HG02938 (cell line): ENCODE measurements around the gene GRIP2.

Experiments used
- ATAC-seq: cut with Tn5 transposase; IDR thresholded peaks from one replicate; pipeline ENCODE4 v1.9.1; 2021; ENCODE audit warnings: mild to moderate bottlenecking, moderate library complexity; ENCODE audit not compliant: unreplicated experiment

The GRIP2 gene

GRCh38 chr3:14541646-14542045 is 1.5 kb upstream of the GRIP2 start:
- ATAC-seq = no peak

- ATAC-seq = no peak
Observed at GRCh38 chr3:14540821-14541385, 761 bp upstream of the GRIP2 start.

GRCh38 chr3:14539384-14539741 is 779 bp downstream of the GRIP2 start:
- no peak for ATAC-seq

GRCh38 chr3:14538451-14539088 is 1.6 kb downstream of the GRIP2 start:
- ATAC-seq = no peak

- ATAC-seq = no peak
Observed at GRCh38 chr3:14537590-14538450, 2.3 kb downstream of the GRIP2 start.

GRCh38 chr3:14536837-14537589 is 3.1 kb downstream of the GRIP2 start:
- ATAC-seq = no peak

- ATAC-seq = no peak
Observed at GRCh38 chr3:14536055-14536815, 3.9 kb downstream of the GRIP2 start.

- no peak for ATAC-seq
Observed at GRCh38 chr3:14535616-14536015, 4.5 kb downstream of the GRIP2 start.

- ATAC-seq = no peak
Observed at GRCh38 chr3:14534516-14535191, 5.5 kb downstream of the GRIP2 start.

- no peak for ATAC-seq
Observed at GRCh38 chr3:14533457-14533958, 6.6 kb downstream of the GRIP2 start.

- ATAC-seq = no peak
Observed at GRCh38 chr3:14532691-14533456, 7.3 kb downstream of the GRIP2 start.

- no peak for ATAC-seq
Observed at GRCh38 chr3:14531856-14532395, 8.2 kb downstream of the GRIP2 start.

GRCh38 chr3:14528081-14528480 is 12.1 kb downstream of the GRIP2 start:
- ATAC-seq = no peak

GRCh38 chr3:14525685-14526631 is 14.2 kb downstream of the GRIP2 start:
- no peak for ATAC-seq

GRCh38 chr3:14524920-14525660 is 15.1 kb downstream of the GRIP2 start:
- ATAC-seq = no peak

GRCh38 chr3:14524311-14524711 is 15.8 kb downstream of the GRIP2 start:
- ATAC-seq = no peak

GRCh38 chr3:14523792-14524191 is 16.4 kb downstream of the GRIP2 start:
- ATAC-seq = no peak
